T-helper 2 cell (primary cell): ENCODE measurements around the gene GLT8D2.

ENCODE experiments used
- DNase-seq, 5 experiments: peaks; one replicate each; pipeline versions ENCODE4 v3.0.0 to v3.0.0-alpha.2; 2012 to 2022

The GLT8D2 gene

GRCh38 chr12:103947871-103948555 lies 102.0 kb downstream of the GLT8D2 start:
- no peak for DNase-seq

GRCh38 chr12:103944964-103945363 lies 105.0 kb downstream of the GLT8D2 start:
- DNase-seq = no peak
